Activated CD4-positive, alpha-beta T cell treated with anti-CD3 and anti-CD28 coated beads for 4 hours (primary cell): ENCODE results near the gene SETD6.
"Not testable (repeated sequence)": the region's sequence is repeated elsewhere in the genome, so short reads cannot be mapped to it uniquely, and the experiment has no call there.

Experiments
- DNase-seq, 2 donors: peaks; one replicate each; pipeline ENCODE4 v3.0.0-alpha.2; 2020

SETD6 gene

GRCh38 chr16:58548378-58548777 lies 33.1 kb downstream of the SETD6 start:
- DNase-seq = no peak

GRCh38 chr16:58551496-58551895 lies 36.2 kb downstream of the SETD6 start:
- DNase-seq = no peak

- DNase-seq = no peak
Measured at GRCh38 chr16:58556678-58557077, 41.4 kb downstream of the SETD6 start.

- no peak for DNase-seq
Measured at GRCh38 chr16:58563235-58563634, 47.9 kb downstream of the SETD6 start.

- DNase-seq = no peak
Measured at GRCh38 chr16:58563775-58564174, 48.5 kb downstream of the SETD6 start.

- not testable (repeated sequence) for DNase-seq
Measured at GRCh38 chr16:58565697-58566096, 50.4 kb downstream of the SETD6 start.
